OCI-LY1 (cell line): ENCODE data around the gene MET.
"Not testable (repeated sequence)": the region's sequence is repeated elsewhere in the genome, so short reads cannot be mapped to it uniquely, and the experiment has no call there.

Source experiments
- H2AFZ ChIP-seq: fragments of 200-600 bp; sonication (generic), shearing (Covaris generic); 2 replicates; pipeline ENCODE4 v1.6.0; 2014; ENCODE audit warnings: antibody characterized with exemption, mild to moderate bottlenecking, low read length
- H3F3A ChIP-seq: fragments of 200-600 bp; sonication (generic), shearing (Covaris generic); 2 replicates; pipeline ENCODE4 v1.6.0; 2014; ENCODE audit warnings: mild to moderate bottlenecking, antibody characterized with exemption, low read length, moderate library complexity; ENCODE audit not compliant: insufficient read depth
- H3K27ac ChIP-seq: fragments of 200-600 bp; sonication (generic); 2 replicates; pipeline ENCODE4 v1.5.1; 2014; ENCODE audit warnings: low read length, mixed run types, mild to moderate bottlenecking, low read depth; ENCODE audit not compliant: poor library complexity, severe bottlenecking
- H3K27me3 ChIP-seq: fragments of 200-600 bp; sonication (generic); 2 replicates; pipeline ENCODE4 v1.6.0; 2014; ENCODE audit warnings: antibody characterized with exemption, mild to moderate bottlenecking, low read length, moderate library complexity; ENCODE audit not compliant: insufficient read depth
- H3K36me3 ChIP-seq: fragments of 200-600 bp; sonication (generic); 2 replicates; pipeline ENCODE4 v1.6.1; 2014; ENCODE audit warnings: mild to moderate bottlenecking, antibody characterized with exemption, low read length, moderate library complexity, mixed read lengths; ENCODE audit not compliant: insufficient read depth
- H3K4me1 ChIP-seq: fragments of 200-600 bp; sonication (generic); 2 replicates; pipeline ENCODE4 v1.5.1; 2014; ENCODE audit warnings: mild to moderate bottlenecking, low read length, moderate library complexity; ENCODE audit not compliant: insufficient read depth, severe bottlenecking
- H3K4me2 ChIP-seq: fragments of 200-600 bp; sonication (generic), shearing (Covaris generic); 2 replicates; pipeline ENCODE4 v1.6.1; 2014; ENCODE audit warnings: low read length
- H3K4me3 ChIP-seq: fragments of 200-600 bp; sonication (generic); 2 replicates; pipeline ENCODE4 v1.5.1; 2014; ENCODE audit warnings: low read length, low read depth, mild to moderate bottlenecking, mixed read lengths; ENCODE audit not compliant: poor library complexity, severe bottlenecking
- H3K79me2 ChIP-seq: fragments of 200-600 bp; shearing (Covaris generic); 2 replicates; pipeline ENCODE4 v1.6.1; 2016; ENCODE audit warnings: mixed run types, low read length, mixed read lengths; ENCODE audit not compliant: insufficient read depth
- H3K9ac ChIP-seq: fragments of 200-600 bp; sonication (generic), shearing (Covaris generic); 2 replicates; pipeline ENCODE4 v1.6.1; 2014; ENCODE audit warnings: mild to moderate bottlenecking, low read length, mixed read lengths
- H3K9me2 ChIP-seq: fragments of 200-600 bp; sonication (generic), shearing (Covaris generic); 2 replicates; pipeline ENCODE4 v1.6.1; 2014; ENCODE audit warnings: low read depth, mild to moderate bottlenecking, low read length, mixed read lengths
- H3K9me3 ChIP-seq: fragments of 200-600 bp; shearing (Covaris generic); 2 replicates; pipeline ENCODE4 v1.6.1; 2014; ENCODE audit warnings: low read length, mixed read lengths
- H4K20me1 ChIP-seq: fragments of 200-600 bp; sonication (generic), shearing (Covaris generic); 2 replicates; pipeline ENCODE4 v1.6.0; 2016; ENCODE audit warnings: mild to moderate bottlenecking, low read length; ENCODE audit not compliant: insufficient read depth
- CTCF ChIP-seq: fragments of 200-600 bp; sonication (generic), shearing (Covaris generic); IDR thresholded peaks from 2 replicates; pipeline ENCODE4 v1.5.1; 2017; ENCODE audit warnings: mild to moderate bottlenecking, antibody characterized with exemption, low read length, moderate library complexity, mixed read lengths
- EZH2 ChIP-seq: fragments of 200-600 bp; sonication (generic), shearing (Covaris generic); IDR thresholded peaks from 2 replicates; pipeline ENCODE4 v1.8.0; 2017; ENCODE audit warnings: borderline replicate concordance, mixed run types, mild to moderate bottlenecking, antibody characterized with exemption, low read length, moderate library complexity, mixed read lengths

MET gene

DNA sequence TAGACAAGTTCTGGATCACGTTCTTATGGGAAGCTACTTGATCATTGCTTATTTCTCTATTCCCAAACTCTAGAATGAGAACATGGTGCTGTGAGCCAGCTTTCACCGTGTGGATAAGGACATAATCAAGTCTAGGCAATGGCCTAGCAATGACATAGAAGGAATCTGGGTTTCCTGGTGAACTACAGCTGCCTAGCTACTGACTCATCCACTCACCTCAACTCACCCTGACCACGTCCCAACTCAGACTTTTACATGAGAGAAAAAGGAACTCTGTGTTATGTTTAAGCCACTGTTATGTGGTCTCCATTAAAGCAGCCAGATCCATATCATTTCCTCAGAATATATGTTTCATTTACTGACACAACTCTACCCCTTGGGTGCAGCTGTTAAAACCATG, 18.8 kb upstream of the MET start:
- Histone ChIP-seq H3K4me1 (no peaks in the 10 kb centered on the region), H3F3A (no peaks in the 10 kb centered on the region), H3K4me2 (no peak overlapping the region), H3K9me3 (no peaks in the 10 kb centered on the region), H3K36me3 (no peaks in the 10 kb centered on the region), H3K9ac (no peak overlapping the region), H3K27ac (no peak overlapping the region), H4K20me1 (no peaks in the 10 kb centered on the region), H3K79me2 (no peaks in the 10 kb centered on the region), H3K27me3 (no peaks in the 10 kb centered on the region), H3K9me2 (no peaks in the 10 kb centered on the region), H2AFZ (no peak overlapping the region), H3K4me3 (no peak overlapping the region)
- no peak for TF ChIP-seq CTCF
- TF ChIP-seq EZH2 = no peak

DNA sequence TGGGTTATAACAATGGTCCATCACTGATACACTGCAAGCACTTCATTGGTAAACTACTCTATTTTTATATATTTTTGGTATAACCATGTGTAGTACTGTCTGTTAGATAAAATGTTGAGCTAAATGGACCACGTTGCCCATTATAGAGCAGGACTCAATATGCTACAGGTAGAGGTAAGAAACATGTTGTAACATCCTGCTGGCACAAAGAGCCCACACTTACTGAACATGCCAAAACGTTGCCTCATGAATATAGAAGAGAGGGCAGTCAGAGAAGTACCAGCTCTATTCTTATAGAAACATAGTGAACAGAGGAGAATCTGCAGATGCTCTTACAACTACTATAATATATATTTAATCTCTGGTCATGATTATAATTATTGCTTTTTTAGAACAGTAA, 18.4 kb upstream of the MET start:
- Histone ChIP-seq H2AFZ (no peak overlapping the region), H3K4me1 (no peaks in the 10 kb centered on the region), H3K79me2 (no peaks in the 10 kb centered on the region), H3K9me3 (no peaks in the 10 kb centered on the region), H3K36me3 (no peaks in the 10 kb centered on the region), H3K9me2 (no peaks in the 10 kb centered on the region), H3K4me2 (no peak overlapping the region), H3K27ac (no peak overlapping the region), H3K27me3 (no peaks in the 10 kb centered on the region), H4K20me1 (no peaks in the 10 kb centered on the region), H3K4me3 (no peak overlapping the region), H3K9ac (no peak overlapping the region), H3F3A (no peaks in the 10 kb centered on the region)
- TF ChIP-seq EZH2 (no peak), CTCF (no peak)

DNA sequence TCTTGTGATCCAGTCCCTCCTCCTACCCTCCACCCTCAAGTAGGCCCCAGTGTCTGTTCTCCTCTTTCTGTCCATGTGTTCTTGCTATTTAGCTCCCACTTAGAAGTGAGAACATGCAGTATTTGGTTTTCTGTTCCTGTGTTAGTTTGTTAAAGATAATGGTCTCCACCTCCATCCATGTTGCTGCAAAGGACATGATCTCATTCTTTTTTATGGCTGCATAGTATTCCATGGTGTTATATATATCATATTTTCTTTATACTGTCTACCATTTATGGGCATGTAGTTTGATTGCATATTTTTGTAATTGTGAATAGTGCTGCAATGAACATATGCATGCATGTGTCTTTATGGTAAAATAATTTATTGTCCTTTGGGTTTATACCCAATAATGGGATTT, 12.7 kb upstream of the MET start:
- H3K9me3 ChIP-seq, H3K9ac ChIP-seq, H3K36me3 ChIP-seq, H3K4me1 ChIP-seq, H3K4me2 ChIP-seq, H2AFZ ChIP-seq, H3F3A ChIP-seq, H3K27ac ChIP-seq, H3K4me3 ChIP-seq, H3K9me2 ChIP-seq, H3K79me2 ChIP-seq, H4K20me1 ChIP-seq, H3K27me3 ChIP-seq: not testable (repeated sequence)

- H3K4me3 ChIP-seq = no peak overlapping the region
- no peaks in the 10 kb centered on the region for H3K79me2 ChIP-seq
- H3K4me1 ChIP-seq = no peaks in the 10 kb centered on the region
- H3F3A ChIP-seq = no peaks in the 10 kb centered on the region
- H3K36me3 ChIP-seq = no peaks in the 10 kb centered on the region
- H2AFZ ChIP-seq = no peak overlapping the region
- H3K9me3 ChIP-seq = no peaks in the 10 kb centered on the region
- no peak for TF ChIP-seq EZH2
- no peak for TF ChIP-seq CTCF
- no peaks in the 10 kb centered on the region for H3K27me3 ChIP-seq
- no peak overlapping the region for H3K4me2 ChIP-seq
- H3K9ac ChIP-seq = no peak overlapping the region
- H3K27ac ChIP-seq = no peak overlapping the region
- H3K9me2 ChIP-seq = no peaks in the 10 kb centered on the region
- H4K20me1 ChIP-seq = no peaks in the 10 kb centered on the region
Observed at GRCh38 chr7:116661865-116662264, 10.1 kb upstream of the MET start.
